ENCODE measurements around the gene C5orf22.
"Not testable (repeated sequence)": the region's sequence is repeated elsewhere in the genome, so short reads cannot be mapped to it uniquely, and the experiment has no call there.

The C5orf22 gene

GRCh38 chr5:31531888-31532547 lies at the start of gene C5orf22, which contains the start of gene DROSHA:
TSS of gene C5orf22 (plus strand) at chr5:31532301. CDS start at chr5:31532393, 92 bp downstream.
TSS of gene DROSHA (minus strand) at chr5:31532093. CDS start at chr5:31529059, 3,034 bp downstream.
- peak; percentile 89 to 92 for DNase-seq (ENCODE audit: low read depth in 2 of 2)

DNA sequence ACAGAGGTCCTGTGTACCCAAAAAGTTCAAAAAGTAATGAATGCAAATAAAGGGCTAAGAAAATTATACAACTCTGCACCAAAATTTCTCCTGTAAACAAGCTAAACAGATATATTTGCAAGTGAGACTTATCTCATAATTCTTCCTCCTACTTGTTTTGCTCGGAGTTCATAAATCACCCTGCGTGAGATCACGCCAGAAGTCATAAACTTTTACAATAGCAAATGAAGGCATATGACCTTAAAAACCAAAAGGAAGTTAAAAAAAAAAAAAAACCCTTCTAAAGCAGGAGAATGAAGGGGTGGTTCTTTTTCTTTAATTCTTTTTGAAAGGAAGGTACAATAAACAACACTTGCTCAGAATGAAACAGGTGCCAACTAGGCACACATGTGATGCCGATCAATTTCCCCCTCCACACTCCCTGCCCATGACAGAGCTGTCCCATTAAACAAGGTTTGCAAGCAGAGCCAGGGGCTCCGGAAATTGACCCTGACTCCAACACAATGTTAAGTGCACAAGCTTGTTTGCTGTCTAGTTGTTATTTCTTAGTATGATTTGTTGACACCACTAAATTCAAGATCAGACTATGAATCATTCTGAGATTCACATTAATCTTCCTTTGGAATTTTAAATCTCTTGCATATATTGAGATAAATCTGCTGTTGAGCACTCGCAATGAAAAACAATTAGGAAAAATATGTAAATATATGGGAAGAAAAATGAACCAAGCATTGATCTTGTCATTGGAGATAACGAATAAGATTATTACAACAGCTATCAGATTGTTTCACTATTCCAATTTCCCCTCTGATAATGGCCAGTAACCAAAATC lies 46.5 kb upstream of the C5orf22 start:
- DNase-seq (ENCODE audit: low read depth in 2 of 2), result no peak

GRCh38 chr5:31486441-31486840 lies 45.7 kb upstream of the C5orf22 start:
- no peak for DNase-seq (ENCODE audit: low read depth in 2 of 2)

- DNase-seq (ENCODE audit: low read depth in 2 of 2), result no peak
These were observed 44.6 kb upstream of the C5orf22 start for GRCh38 chr5:31487506-31487905.

GRCh38 chr5:31492869-31493268 lies 39.2 kb upstream of the C5orf22 start:
- DNase-seq (ENCODE audit: low read depth in 2 of 2), result no peak

- no peak for DNase-seq (ENCODE audit: low read depth in 2 of 2)
These were observed 36.8 kb upstream of the C5orf22 start for GRCh38 chr5:31495336-31495735.

GRCh38 chr5:31496301-31496700 lies 35.8 kb upstream of the C5orf22 start:
- DNase-seq (ENCODE audit: low read depth in 2 of 2), result no peak

DNA sequence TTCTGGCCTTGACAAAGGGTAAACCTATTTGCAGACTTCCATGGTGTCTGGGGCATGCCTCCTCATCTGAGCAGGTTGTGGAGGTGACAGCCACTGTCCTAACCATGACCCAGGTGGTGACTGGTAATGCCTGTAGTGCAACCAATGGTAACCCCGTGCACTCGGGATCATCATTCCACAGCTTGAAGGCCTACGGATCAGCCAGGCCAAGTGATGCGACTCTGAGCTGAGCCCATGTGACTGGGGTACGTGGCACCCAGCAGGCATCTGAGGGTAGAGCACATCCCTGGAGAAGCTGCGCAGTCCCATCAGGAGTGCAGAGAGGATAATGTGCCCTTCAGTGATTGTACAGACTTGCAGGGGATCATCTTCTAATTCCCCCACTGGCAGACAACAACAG lies 35.2 kb upstream of the C5orf22 start:
- no peak for DNase-seq (ENCODE audit: low read depth in 2 of 2)

DNA sequence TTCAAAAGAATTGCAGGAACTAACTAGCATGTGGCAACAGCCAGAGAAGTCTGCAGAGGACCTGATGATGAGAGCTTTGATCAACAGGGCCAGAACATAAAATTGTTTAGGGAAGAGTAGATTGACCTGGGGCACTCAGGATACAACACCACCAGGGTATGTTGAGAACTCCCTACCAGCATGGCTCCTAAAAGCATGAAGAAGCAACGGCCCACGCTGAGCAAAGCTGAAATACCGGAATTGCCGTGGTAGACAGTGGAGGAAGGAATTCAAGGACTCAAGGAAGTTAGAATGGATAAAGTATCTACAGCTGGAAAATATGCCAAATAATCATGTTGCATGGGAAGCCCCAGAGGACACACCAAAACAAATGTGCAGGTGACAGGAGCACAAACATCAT lies 31.8 kb upstream of the C5orf22 start:
- no peak for DNase-seq (ENCODE audit: low read depth in 2 of 2)

DNA sequence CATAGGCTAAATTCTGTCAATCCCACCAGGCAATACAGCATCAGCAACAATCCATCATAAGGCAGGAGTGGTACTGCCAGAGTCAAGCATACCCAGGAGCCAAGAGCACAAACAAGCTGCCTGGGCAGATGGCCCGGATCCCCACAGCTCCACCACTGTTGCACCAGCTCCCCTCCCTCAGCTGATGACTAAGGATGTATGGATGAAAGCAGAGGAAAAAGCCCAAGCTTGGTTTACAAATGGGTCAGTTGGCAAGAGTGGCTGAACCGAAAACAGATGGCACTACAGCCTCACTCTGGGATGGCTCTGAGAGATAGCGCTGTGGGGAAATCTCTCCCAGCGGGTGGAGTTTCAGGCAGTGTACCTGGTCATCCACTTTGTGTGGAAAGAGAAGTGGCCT lies 29.6 kb upstream of the C5orf22 start:
- no peak for DNase-seq (ENCODE audit: low read depth in 2 of 2)

DNA sequence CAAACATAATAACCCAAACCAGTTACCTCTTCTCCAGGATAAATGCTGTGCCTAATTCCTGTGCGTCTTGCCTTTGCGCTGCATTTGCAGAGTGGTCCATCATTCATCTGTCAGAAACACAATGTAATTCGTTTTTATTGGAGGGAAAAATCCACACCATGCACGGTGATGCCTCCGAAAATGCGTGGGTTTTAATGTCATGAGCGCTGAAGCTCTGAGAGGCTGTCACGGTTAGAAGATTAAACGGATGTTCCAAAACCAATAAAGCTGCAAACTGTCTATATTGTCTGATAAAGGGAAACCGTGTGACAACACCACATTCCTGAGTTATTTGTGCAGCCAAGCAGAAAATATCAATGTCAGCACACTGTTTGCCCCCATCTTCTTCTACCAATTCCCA lies 27.6 kb upstream of the C5orf22 start:
- no peak for DNase-seq (ENCODE audit: low read depth in 2 of 2)

DNA sequence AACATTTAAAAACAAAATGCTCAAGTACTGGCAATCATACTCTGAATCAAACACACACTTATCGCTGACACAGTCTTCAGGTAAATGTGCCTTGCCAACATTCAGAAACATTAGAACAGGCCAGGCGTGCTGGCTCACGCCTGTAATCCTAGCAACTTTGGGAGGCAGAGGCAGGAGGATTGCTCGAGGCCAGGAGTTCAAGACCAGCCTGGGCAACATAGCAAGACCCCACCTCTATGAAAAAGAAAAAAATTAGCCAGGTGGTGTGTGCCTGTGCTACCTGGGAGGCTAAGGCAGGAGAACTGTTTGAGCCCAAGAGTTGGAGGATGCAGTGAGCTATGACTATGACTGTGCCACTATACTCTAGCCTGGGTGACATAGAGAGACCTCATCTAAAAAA lies 20.8 kb upstream of the C5orf22 start:
- no peak for DNase-seq (ENCODE audit: low read depth in 2 of 2)

GRCh38 chr5:31516802-31517201 lies 15.3 kb upstream of the C5orf22 start:
- no peak for DNase-seq (ENCODE audit: low read depth in 2 of 2)

GRCh38 chr5:31523041-31523440 lies 9.1 kb upstream of the C5orf22 start:
- no peak for DNase-seq (ENCODE audit: low read depth in 2 of 2)

GRCh38 chr5:31530541-31531265 lies 1.4 kb upstream of the C5orf22 start:
- DNase-seq (ENCODE audit: low read depth in 2 of 2), result no peak

GRCh38 chr5:31531543-31531887 lies 586 bp upstream of the C5orf22 start:
- DNase-seq (ENCODE audit: low read depth in 2 of 2), result no peak

- DNase-seq (ENCODE audit: low read depth in 2 of 2), result no peak
These were observed 2.5 kb downstream of the C5orf22 start for GRCh38 chr5:31534527-31535046.

GRCh38 chr5:31536873-31537272 lies 4.8 kb downstream of the C5orf22 start:
- DNase-seq (ENCODE audit: low read depth in 2 of 2), result no peak

GRCh38 chr5:31537349-31537748 lies 5.2 kb downstream of the C5orf22 start:
- no peak for DNase-seq (ENCODE audit: low read depth in 2 of 2)

GRCh38 chr5:31537851-31538250 lies 5.8 kb downstream of the C5orf22 start:
- no peak for DNase-seq (ENCODE audit: low read depth in 2 of 2)

DNA sequence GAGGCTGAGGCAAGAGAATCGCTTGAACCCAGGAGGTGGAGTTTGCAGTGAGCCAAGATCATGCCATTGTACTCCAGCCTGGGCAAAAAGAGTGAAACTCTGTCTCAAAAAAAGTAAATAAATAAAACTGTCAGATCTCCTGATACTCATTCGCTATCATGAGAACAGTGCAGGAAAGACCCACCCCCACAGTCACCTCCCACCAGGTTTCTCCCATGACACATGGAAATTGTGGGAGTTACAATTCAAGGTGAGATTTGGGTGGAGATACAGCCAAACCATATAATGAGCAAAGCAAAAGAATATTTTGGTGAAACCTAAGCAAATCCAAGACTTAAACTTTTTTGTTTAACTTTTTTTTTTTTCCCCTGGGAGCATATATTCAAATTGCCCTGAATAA lies 17.0 kb downstream of the C5orf22 start:
- DNase-seq (ENCODE audit: low read depth in 2 of 2), result not testable (repeated sequence)

- DNase-seq (ENCODE audit: low read depth in 2 of 2), result no peak
These were observed 19.8 kb downstream of the C5orf22 start for GRCh38 chr5:31551878-31552277.
